Activated CD8-positive, alpha-beta T cell treated with anti-CD3 and anti-CD28 coated beads, Interleukin-2, amount 10 ng/mL, durations not matched to agents 7 days and 5 days (primary cell): ENCODE measurements around the gene KLHL15. TPM values are rescaled to one million over a fixed set of nuclear protein-coding genes. Genes with fewer than 3 reads are reported as not detected.

ENCODE experiments used
- ATAC-seq: fragments of 150-1000 bp; cut with Tn5 transposase; one replicate; pipeline ENCODE4 v1.10.0; 2021; ENCODE audit warnings: moderate library complexity
- CTCF ChIA-PET: fragments of 350-600 bp; sonication (Branson Sonifier 250); formaldehyde crosslinking; loops from one replicate; lab custom pipeline; 2021; ENCODE audit warnings: antibody characterized with exemption; lab: Charles Lee
- POLR2A ChIA-PET: fragments of 350-600 bp; sonication (Branson Sonifier 250); formaldehyde crosslinking; loops from one replicate; lab custom pipeline; 2021; ENCODE audit warnings: antibody characterized with exemption; lab: Charles Lee
- DNase-seq: peaks from one replicate; pipeline ENCODE4 v3.0.0-alpha.2; 2020
- H3K27ac Mint-ChIP-seq: one replicate; pipeline ENCODE4 v1.8.0; 2021; ENCODE audit warnings: mild to moderate bottlenecking, mixed read lengths
- H3K27me3 Mint-ChIP-seq: one replicate; pipeline ENCODE4 v1.8.0; 2021; ENCODE audit warnings: low read depth, mixed read lengths
- H3K36me3 Mint-ChIP-seq: one replicate; pipeline ENCODE4 v1.8.0; 2021; ENCODE audit warnings: low read depth, mixed read lengths
- H3K4me1 Mint-ChIP-seq: one replicate; pipeline ENCODE4 v1.8.0; 2021; ENCODE audit warnings: low read depth, mixed read lengths
- H3K4me3 Mint-ChIP-seq: one replicate; pipeline ENCODE4 v1.8.0; 2021; ENCODE audit warnings: mild to moderate bottlenecking, mixed read lengths
- H3K9me3 Mint-ChIP-seq: one replicate; pipeline ENCODE4 v1.8.0; 2022; ENCODE audit warnings: mixed read lengths; ENCODE audit not compliant: insufficient read depth
- total RNA-seq, 2 experiments: library from RNA; stranded (reverse); gene quantifications; one replicate each; pipeline ENCODE4 v1.2.3, GENCODE V29; 2021

KLHL15 gene
- total RNA-seq, 2 experiments from 2014 or later = 10.1 to 11.1 TPM

GRCh38 chrX:23944234-23944633 is 82.8 kb downstream of the KLHL15 start:
- ChIA-PET CTCF (interaction anchor here (1.6 kb wide), 1 partner anchor 10 kb away, joined by 4 read pairs; no protein-coding TSS in a partner anchor), POLR2A (no interaction called here)
- no peaks in the 10 kb centered on the region for H3K9me3 Mint-ChIP-seq
- no peak for ATAC-seq
- peaks cover 3% of the 10 kb centered on the region for H3K4me1 Mint-ChIP-seq
- H3K27me3 Mint-ChIP-seq = no peaks in the 10 kb centered on the region
- no peak overlapping the region for H3K27ac Mint-ChIP-seq
- H3K4me3 Mint-ChIP-seq = no peak overlapping the region
- H3K36me3 Mint-ChIP-seq = peaks cover 16% of the 10 kb centered on the region
- no peak for DNase-seq

DNA sequence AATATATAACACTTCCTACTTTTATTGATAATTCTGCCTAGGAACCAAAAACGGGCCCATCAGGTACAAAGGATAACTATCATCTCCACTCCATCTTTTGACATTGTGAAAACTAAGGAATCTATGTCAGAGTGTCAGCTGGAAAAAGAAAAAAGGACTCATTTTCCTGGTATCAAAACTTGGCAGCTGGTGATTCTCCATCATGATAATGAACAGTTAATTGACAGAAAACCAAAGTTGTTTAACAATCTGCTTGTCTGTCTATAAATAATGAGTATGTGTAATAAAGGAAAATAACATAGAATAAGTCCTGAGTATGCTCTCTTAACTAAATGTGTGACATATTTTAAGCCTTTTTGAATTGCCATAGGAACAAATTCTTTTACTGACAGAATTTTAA is 87.8 kb downstream of the KLHL15 start:
- DNase-seq = no peak
- Mint-ChIP-seq H3K4me1 (no peaks in the 10 kb centered on the region), H3K9me3 (no peaks in the 10 kb centered on the region), H3K4me3 (no peak overlapping the region), H3K36me3 (peaks cover 3% of the 10 kb centered on the region), H3K27me3 (no peaks in the 10 kb centered on the region), H3K27ac (no peak overlapping the region)
- ChIA-PET POLR2A (no interaction called here), CTCF (no interaction called here)
- ATAC-seq = no peak

GRCh38 chrX:23938690-23939089 is 88.3 kb downstream of the KLHL15 start:
- ChIA-PET POLR2A (interaction anchor here (1.2 kb wide), 1 partner anchor 156 kb away, joined by 3 read pairs; the partner anchor contains the start of gene SAT1), CTCF (no interaction called here)
- H3K27ac Mint-ChIP-seq = no peak overlapping the region
- H3K9me3 Mint-ChIP-seq = no peaks in the 10 kb centered on the region
- no peaks in the 10 kb centered on the region for H3K4me1 Mint-ChIP-seq
- H3K27me3 Mint-ChIP-seq = no peaks in the 10 kb centered on the region
- H3K36me3 Mint-ChIP-seq = peaks cover 3% of the 10 kb centered on the region
- no peak for ATAC-seq
- no peak for DNase-seq
- H3K4me3 Mint-ChIP-seq = no peak overlapping the region

DNA sequence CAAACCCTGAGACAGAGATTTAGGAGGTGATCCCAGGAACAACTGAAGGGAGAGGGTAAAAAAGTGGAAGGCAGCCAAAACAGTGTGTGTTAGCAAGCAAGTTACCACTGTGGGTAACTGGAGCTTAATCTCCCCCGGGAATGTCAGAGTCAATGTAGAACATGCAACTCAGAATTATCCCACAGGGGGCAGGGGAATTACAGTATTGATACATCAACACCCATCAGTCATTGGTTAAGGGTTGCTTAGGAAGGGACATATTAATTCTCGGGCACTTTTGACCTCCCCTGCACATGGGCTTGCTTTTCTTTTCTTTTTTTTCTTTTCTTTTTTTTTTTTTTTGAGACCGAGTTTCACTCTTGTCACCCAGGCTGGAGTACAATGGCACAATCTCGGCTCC is 89.9 kb downstream of the KLHL15 start:
- DNase-seq (no peak), ATAC-seq (no peak)
- ChIA-PET CTCF (interaction anchor here (1.2 kb wide), 1 partner anchor 15 kb away, joined by 3 read pairs; no protein-coding TSS in a partner anchor), POLR2A (no interaction called here)
- H3K4me1 Mint-ChIP-seq = peaks cover 4% of the 10 kb centered on the region
- H3K36me3 Mint-ChIP-seq = peaks cover 3% of the 10 kb centered on the region
- H3K27me3 Mint-ChIP-seq = no peaks in the 10 kb centered on the region
- H3K9me3 Mint-ChIP-seq = no peaks in the 10 kb centered on the region
- H3K27ac Mint-ChIP-seq = no peak overlapping the region
- no peak overlapping the region for H3K4me3 Mint-ChIP-seq

DNA sequence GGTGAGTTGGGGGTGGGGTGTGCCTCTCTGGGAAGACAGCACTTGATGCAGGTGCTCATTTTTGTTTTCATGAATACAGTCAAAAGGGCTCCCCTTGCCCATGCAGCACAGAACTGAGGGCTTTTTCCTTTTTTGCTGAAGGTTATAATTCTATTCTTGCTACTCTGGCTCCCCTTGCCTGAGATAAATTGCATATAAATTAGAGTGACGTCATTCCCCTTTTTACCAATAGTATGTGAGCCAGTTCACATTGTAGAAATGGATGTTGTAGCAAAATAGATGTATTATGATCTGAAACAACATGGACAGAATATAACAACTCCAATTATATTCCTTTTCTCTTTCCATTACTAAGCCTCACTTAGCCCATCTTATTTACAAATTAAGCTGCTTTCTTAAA is 90.8 kb downstream of the KLHL15 start:
- Mint-ChIP-seq H3K27me3 (no peaks in the 10 kb centered on the region), H3K4me3 (no peak overlapping the region), H3K9me3 (no peaks in the 10 kb centered on the region), H3K36me3 (peaks cover 7% of the 10 kb centered on the region), H3K4me1 (peaks cover 13% of the 10 kb centered on the region), H3K27ac (no peak overlapping the region)
- DNase-seq (no peak), ATAC-seq (no peak)
- CTCF ChIA-PET = no interaction called here
- POLR2A ChIA-PET = no interaction called here

DNA sequence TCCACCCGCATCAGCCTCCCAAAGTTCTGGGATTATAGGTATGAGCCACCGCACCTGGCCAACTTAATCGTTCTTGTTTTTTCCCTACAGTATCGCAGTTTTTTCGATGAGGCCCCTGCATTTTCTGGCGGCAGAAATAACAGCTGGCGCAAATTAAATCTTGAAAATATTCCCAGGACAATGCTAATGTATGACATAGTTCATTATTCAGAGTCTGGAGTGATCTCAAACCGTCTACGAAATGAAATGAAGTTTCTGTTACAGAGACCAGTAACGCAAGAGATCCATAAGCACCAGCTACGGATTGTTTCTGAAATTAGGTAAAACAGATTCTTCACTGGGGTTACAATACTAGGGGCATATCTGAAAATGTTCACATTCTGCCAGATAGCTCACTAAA is 91.9 kb downstream of the KLHL15 start:
- peaks cover 17% of the 10 kb centered on the region for H3K4me1 Mint-ChIP-seq
- H3K9me3 Mint-ChIP-seq = no peaks in the 10 kb centered on the region
- H3K4me3 Mint-ChIP-seq = no peak overlapping the region
- no peaks in the 10 kb centered on the region for H3K27me3 Mint-ChIP-seq
- ATAC-seq (no peak), DNase-seq (no peak)
- H3K36me3 Mint-ChIP-seq = peaks cover 8% of the 10 kb centered on the region
- CTCF ChIA-PET = no interaction called here
- POLR2A ChIA-PET = no interaction called here
- H3K27ac Mint-ChIP-seq = no peak overlapping the region

Other genes with a start within 250 kb of the KLHL15 start
- gene SAT1, start 244.0 kb downstream of the KLHL15 start, total RNA-seq = 10 to 100 TPM; 83.4 to 87.5 TPM
- 10 to 100 TPM; 28.3 to 33.1 TPM for gene APOO, start 119.2 kb downstream of the KLHL15 start, total RNA-seq
- under 1 TPM; 0.21 to 0.31 TPM for gene CXorf58, start 119.2 kb downstream of the KLHL15 start, total RNA-seq
- 100 to 1,000 TPM; 187 to 197 TPM for gene EIF2S3, start 27.8 kb upstream of the KLHL15 start, total RNA-seq
- gene ZFX, start 122.5 kb upstream of the KLHL15 start, total RNA-seq = 10 to 100 TPM; 44.4 to 44.5 TPM